Nephron (organoid): Measurements from ENCODE around the gene JAKMIP1.
A peak's percentile ranks its signal among the peaks of the same experiment; 100 is the strongest.

Experiments used
- H3K27ac Mint-ChIP-seq, 3 experiments: 2 replicates each; pipeline ENCODE4 v1.8.0; 2020; ENCODE audit warnings: mixed read lengths in 3 of 3, mild to moderate bottlenecking in 2 of 3, moderate library complexity in 1 of 3
- H3K27me3 Mint-ChIP-seq: 2 replicates; pipeline ENCODE4 v1.8.0; 2021; ENCODE audit warnings: low read depth, mild to moderate bottlenecking, moderate library complexity, mixed read lengths
- H3K36me3 Mint-ChIP-seq: 2 replicates; pipeline ENCODE4 v1.8.0; 2020; ENCODE audit warnings: low read depth, mixed read lengths
- H3K4me1 Mint-ChIP-seq: 2 replicates; pipeline ENCODE4 v1.8.0; 2020; ENCODE audit warnings: mixed read lengths
- H3K4me3 Mint-ChIP-seq, 3 experiments: 2 replicates each; pipeline ENCODE4 v1.8.0; 2020; ENCODE audit warnings: mild to moderate bottlenecking in 3 of 3, mixed read lengths in 3 of 3, moderate library complexity in 2 of 3
- H3K9me3 Mint-ChIP-seq: 2 replicates; pipeline ENCODE4 v1.8.0; 2020; ENCODE audit warnings: mixed read lengths
- TF ChIP-seq, protein P1 (sequence below), 3 experiments: fragments of 200-600 bp; sonication (generic); IDR thresholded peaks; one replicate each; pipeline ENCODE4 v1.5.0; 2021; ENCODE audit warnings: antibody characterized with exemption in 3 of 3; ENCODE audit not compliant: unreplicated experiment in 3 of 3

The JAKMIP1 gene

GRCh38 chr4:6074758-6075157, 125.6 kb downstream of the JAKMIP1 start:
- Mint-ChIP-seq H3K9me3 (no peaks in the 10 kb centered on the region), H3K27me3 (no peaks in the 10 kb centered on the region), H3K36me3 (no peaks in the 10 kb centered on the region), H3K4me1 (peaks cover 11% of the 10 kb centered on the region), H3K4me3 (no peak overlapping the region), H3K27ac (no peak overlapping the region)
- TF ChIP-seq, protein P1, sequence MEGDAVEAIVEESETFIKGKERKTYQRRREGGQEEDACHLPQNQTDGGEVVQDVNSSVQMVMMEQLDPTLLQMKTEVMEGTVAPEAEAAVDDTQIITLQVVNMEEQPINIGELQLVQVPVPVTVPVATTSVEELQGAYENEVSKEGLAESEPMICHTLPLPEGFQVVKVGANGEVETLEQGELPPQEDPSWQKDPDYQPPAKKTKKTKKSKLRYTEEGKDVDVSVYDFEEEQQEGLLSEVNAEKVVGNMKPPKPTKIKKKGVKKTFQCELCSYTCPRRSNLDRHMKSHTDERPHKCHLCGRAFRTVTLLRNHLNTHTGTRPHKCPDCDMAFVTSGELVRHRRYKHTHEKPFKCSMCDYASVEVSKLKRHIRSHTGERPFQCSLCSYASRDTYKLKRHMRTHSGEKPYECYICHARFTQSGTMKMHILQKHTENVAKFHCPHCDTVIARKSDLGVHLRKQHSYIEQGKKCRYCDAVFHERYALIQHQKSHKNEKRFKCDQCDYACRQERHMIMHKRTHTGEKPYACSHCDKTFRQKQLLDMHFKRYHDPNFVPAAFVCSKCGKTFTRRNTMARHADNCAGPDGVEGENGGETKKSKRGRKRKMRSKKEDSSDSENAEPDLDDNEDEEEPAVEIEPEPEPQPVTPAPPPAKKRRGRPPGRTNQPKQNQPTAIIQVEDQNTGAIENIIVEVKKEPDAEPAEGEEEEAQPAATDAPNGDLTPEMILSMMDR (IDR thresholded peaks at IDR 0.05; ENCODE audit: unreplicated experiment in 3 of 3) = no peak

- Mint-ChIP-seq H3K36me3 (no peaks in the 10 kb centered on the region), H3K27me3 (peaks cover 13% of the 10 kb centered on the region), H3K27ac (peak overlapping the region; percentile 23 to 63 (median 59)), H3K4me1 (peaks cover 15% of the 10 kb centered on the region), H3K9me3 (no peaks in the 10 kb centered on the region), H3K4me3 (no peak overlapping the region)
- TF ChIP-seq, protein P1 (IDR thresholded peaks at IDR 0.05; ENCODE audit: unreplicated experiment in 3 of 3) = no peak
These were observed 128.2 kb downstream of the JAKMIP1 start for GRCh38 chr4:6071959-6072720.

DNA sequence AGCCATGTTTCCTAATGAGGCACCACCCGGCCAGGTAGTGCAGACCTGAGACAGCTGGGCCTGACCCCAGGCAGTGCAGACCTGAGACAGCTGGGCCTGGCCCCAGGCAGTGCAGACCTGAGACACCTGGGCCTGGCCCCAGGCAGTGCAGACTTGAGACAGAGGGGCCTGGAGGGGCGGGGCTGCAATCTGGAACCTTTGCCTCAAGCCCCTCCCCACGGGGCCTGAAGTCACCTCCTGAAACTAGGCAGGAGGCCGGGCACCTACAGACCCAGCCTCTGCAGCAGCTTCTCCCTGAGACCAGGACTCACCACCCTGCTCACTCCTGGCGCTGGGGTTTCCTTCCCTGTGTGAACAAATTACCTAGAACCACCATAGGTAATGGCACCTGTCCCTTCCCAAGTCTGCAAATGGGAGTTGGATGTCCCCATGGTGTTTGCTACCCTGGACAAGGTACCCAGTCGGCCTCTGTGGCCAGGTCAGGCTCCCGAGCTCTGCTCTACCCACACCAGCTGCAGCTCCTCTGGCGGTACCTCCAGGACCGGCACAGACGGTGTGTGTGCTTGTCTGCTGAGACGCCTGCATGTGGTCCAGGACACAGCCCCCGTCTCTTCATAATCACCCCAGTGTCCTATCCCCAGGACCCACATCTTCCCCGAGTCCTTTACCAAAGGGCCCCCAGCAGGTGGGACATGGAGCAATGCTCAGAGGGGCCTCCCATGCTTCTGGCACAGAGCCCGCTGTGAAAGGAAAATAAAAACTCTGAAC, 129.0 kb downstream of the JAKMIP1 start:
- peaks cover 13% of the 10 kb centered on the region for H3K27me3 Mint-ChIP-seq
- H3K9me3 Mint-ChIP-seq = no peaks in the 10 kb centered on the region
- peaks cover 15% of the 10 kb centered on the region for H3K4me1 Mint-ChIP-seq
- no peaks in the 10 kb centered on the region for H3K36me3 Mint-ChIP-seq
- TF ChIP-seq, protein P1 (IDR thresholded peaks at IDR 0.05; ENCODE audit: unreplicated experiment in 3 of 3) = no peak
- no peak overlapping the region for H3K4me3 Mint-ChIP-seq
- H3K27ac Mint-ChIP-seq = peak overlapping the region; percentile 23 to 63 (median 59)

DNA sequence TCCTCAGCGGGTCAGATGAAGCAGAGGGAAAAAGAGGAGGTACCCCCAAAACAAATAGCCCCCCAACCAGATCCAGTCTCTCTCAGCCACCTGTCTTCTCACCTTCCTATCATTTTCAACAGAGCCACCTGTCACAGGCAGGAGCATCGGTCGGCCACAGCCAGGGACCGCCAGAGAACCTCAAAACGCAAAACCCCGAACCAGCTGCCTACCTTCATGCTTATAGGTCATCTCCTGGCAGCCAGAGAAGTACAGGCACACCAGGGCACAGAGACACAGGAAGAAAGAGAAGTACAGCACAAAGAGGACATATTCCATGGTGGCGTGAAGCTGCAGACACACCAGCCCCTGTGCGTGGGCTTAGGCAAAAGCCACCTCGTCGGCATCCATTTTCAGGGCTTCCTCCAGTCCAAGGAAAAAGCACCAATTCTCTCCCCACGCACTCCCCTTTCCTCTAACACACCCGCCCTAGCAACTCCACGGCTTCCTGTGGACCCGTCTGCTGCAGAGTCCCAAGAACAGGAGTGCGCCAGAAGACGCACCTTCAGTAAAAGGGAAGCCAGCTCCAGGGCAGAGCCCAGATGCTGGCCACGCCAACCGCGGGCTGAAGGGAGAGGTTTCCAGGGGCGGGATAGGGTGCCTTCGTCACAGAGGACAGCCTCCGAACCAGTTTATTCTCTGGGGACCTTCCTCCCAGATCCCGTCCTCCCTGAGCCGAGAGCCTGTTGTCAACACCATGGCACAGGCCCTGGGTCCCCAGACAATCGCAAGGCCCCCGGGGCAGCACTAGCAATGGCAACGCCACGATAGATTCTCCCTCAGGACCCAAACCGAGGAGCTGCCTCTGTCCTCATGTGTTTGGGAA, 130.3 kb downstream of the JAKMIP1 start:
- no peaks in the 10 kb centered on the region for H3K36me3 Mint-ChIP-seq
- TF ChIP-seq, protein P1 (IDR thresholded peaks at IDR 0.05; ENCODE audit: unreplicated experiment in 3 of 3) = no peak
- peaks cover 18% of the 10 kb centered on the region for H3K27me3 Mint-ChIP-seq
- H3K4me3 Mint-ChIP-seq = no peak overlapping the region
- no peaks in the 10 kb centered on the region for H3K9me3 Mint-ChIP-seq
- no peak overlapping the region for H3K27ac Mint-ChIP-seq
- peaks cover 15% of the 10 kb centered on the region for H3K4me1 Mint-ChIP-seq

DNA sequence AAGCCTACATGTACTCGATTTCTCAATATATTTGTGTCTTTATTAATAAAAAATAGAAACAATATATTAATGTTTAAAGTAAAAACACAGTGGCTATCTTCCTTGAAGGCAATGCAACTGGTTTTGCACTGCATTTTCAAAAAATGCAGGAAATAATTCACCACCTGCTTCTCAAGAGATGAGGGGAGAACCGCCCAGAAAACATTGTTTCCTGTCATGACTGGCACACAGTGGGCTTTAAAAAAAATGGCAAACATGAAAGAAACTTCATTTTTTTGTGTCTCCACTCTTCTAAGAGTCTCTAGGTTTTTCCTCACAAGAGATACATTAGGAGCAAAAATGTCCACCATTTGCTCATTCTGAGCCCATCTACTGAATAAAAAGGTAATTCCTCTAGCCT, 131.4 kb downstream of the JAKMIP1 start:
- H3K9me3 Mint-ChIP-seq = no peaks in the 10 kb centered on the region
- TF ChIP-seq, protein P1 (IDR thresholded peaks at IDR 0.05; ENCODE audit: unreplicated experiment in 3 of 3) = no peak
- no peak overlapping the region for H3K27ac Mint-ChIP-seq
- H3K4me1 Mint-ChIP-seq = peaks cover 15% of the 10 kb centered on the region
- H3K4me3 Mint-ChIP-seq = no peak overlapping the region
- H3K36me3 Mint-ChIP-seq = no peaks in the 10 kb centered on the region
- H3K27me3 Mint-ChIP-seq = peaks cover 18% of the 10 kb centered on the region
